GM21576 (cell line): ENCODE results near the gene DDX10.
A peak's percentile ranks its signal among the peaks of the same experiment; 100 is the strongest.

ENCODE experiments used
- ATAC-seq: cut with Tn5 transposase; IDR thresholded peaks from one replicate; pipeline ENCODE4 v1.9.1; 2021; ENCODE audit warnings: mild to moderate bottlenecking, moderate library complexity; ENCODE audit not compliant: unreplicated experiment

DDX10 gene

DNA sequence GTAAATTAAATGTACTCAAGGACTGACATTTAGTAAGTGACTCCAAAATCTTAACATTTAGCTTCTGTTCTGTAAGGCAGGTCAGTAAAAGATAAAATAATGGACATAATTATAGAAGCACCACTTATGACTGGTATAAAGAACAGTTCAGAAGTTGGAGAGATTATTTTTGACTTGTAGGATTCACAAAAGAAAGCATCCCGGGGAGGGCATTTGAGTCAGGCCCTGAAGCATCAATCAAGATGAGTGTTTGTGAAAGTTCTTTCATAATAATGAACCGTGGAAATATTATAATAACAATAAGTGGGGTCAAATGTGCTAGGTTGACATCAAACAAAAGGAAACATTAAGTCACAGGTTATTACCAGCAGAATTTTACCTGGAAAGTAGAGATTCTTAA lies 201.9 kb downstream of the DDX10 start:
- ATAC-seq: no peak

- ATAC-seq: no peak
Observed at GRCh38 chr11:108870373-108871020, 205.6 kb downstream of the DDX10 start.

GRCh38 chr11:108871152-108871551 lies 206.3 kb downstream of the DDX10 start:
- ATAC-seq: no peak

DNA sequence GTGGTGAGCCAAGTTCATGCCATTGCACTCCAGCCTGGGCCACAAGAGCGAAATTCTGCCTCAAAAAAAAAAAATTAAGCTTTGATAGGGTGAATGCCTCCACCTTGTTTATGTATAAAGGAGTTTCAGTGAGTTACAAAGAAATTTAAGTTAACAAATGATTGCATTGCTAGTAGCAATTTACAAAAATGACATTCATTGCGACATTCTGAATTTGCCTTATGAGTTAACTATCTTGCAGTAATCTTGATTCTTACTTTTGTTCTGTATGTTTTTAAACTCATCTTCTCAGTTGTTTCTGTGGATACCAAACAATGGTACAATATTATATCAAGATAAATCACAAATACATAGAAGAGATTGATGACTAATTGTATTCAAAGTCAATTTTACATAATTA lies 207.0 kb downstream of the DDX10 start:
- no peak for ATAC-seq

GRCh38 chr11:108872781-108873291 lies 208.0 kb downstream of the DDX10 start:
- no peak for ATAC-seq

DNA sequence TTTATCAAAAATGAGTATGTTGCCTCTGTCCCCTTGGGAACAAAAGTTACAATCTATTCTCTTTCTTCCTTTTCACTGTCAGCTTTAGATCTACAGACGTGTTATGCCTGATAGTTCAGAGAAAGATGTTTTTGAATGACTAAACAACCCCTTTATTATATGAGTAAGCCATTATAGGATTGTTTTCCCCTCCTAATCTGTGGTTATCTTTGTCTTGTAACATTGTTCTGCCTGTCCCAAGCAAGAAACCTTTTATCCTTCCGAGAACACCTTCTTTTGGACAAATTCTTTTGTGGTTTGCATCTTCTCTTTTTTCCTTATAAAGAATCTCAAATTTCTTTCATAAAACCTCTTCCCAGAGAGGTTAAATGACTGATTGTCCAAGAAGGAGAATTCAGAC lies 208.4 kb downstream of the DDX10 start:
- no peak for ATAC-seq

- no peak for ATAC-seq
Observed at GRCh38 chr11:108873941-108874340, 209.1 kb downstream of the DDX10 start.

- ATAC-seq: no peak
Observed at GRCh38 chr11:108875134-108875533, 210.3 kb downstream of the DDX10 start.

GRCh38 chr11:108877178-108877577 lies 212.3 kb downstream of the DDX10 start:
- ATAC-seq: no peak

DNA sequence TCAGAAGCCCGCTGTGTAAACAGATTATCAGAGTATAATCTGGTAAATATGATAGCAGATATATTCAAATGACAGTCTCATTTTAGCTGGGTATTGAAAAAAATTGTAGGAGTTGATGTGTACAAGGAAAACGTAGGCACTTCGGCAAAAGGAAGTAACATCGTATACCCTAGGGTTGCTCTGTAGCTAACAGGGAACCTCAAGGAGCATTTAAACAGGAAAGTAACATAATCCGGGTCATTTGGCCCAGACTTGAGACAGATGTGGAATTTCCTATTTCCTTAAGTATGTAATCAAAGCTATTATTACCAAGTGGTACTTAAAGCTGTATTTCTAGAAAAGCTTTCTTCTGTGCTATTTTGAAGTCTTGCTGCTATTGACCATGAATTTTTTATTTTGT lies 215.6 kb downstream of the DDX10 start:
- ATAC-seq: no peak

DNA sequence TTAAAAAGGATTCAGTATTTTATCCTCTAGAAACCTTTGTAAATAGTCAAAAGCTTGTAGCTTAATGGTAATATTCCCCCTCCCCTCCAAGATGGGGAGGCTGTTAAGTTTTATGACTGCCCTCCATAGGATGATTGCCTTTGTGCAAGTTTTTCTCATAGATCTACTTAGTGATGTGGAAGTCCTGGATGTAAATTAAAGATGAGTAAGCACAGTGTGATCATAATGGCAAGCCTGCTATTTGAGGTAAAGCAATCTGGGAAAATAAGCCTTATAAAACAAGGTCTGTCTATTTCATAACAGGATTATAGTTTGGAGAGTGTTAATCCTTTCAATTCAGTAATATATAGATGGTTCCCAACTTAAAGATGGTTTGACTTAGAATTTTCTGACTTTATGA lies 216.3 kb downstream of the DDX10 start:
- ATAC-seq: no peak

DNA sequence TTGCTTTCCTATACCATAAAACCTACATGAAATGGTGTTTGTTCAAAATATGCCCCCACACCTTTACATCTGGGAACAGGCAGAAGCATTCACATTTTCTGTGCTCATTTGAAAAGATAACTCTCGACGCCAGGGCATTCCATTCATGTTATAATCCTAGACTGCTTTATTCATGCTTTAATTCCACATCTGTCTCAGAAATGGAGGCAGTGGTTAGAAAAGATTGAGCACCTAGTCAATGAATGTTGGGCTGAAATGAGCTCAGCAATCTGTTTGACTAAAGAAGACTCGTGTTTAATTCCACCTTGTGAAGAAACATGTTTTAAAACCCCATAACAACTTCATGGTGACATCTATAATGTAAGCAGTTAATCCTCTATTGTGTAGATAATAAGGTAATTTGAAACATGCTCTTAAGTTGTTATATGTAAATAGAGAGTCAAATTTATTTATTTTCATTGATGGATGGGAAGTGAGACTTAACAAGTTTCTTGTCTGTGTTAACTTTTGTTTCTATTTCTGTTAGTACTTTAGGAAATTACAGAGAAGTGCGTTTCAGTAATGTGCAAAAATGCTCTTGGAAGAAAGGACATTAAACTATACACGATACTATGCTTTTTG lies 217.5 kb downstream of the DDX10 start:
- ATAC-seq: no peak

DNA sequence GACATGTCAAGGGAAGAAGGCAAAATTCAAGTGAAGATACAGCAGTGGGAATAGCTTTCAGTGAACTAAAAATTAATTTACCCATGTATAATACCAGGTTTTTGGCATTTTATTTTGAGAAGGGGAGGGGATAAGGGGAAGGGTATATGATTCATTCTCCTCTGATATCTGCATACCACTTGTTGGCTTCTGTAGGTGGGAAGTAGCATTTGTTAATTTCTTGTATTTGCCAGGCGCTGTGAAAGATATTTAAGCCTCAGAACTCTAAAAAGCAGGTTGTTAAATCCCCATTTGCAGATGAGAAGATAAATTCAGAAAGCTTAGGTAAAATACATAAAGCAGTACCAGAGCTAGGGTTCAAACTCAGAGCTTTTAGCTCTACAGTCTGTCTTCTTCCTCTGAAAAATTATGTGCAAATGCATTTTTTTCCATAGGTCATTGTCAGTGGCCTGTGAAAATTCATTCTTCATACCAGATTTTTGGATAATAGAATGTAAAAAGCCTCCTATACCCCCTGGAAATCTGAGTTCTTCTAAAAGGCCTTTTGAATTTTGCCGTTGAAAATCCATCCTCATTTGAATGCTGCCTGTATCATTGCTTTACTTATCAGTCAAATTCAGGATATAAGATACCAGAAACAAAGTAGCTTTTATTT lies 221.3 kb downstream of the DDX10 start:
- no peak for ATAC-seq

DNA sequence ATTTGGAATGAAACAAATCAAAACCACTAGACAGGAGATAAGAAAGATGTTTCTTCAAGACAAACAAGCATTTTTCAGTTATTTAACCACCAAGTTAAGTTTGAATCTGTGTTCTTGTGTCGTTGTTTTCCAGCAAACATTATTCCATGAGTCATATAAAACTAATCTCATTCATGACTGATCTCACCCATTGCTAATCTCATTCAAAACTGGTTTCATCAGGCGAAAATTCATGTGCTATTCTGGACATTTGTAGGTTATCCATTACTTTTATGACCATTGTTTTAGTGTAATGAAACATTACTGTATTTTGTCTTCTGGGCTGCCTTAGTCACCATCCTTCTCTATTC lies 221.8 kb downstream of the DDX10 start:
- ATAC-seq: no peak

DNA sequence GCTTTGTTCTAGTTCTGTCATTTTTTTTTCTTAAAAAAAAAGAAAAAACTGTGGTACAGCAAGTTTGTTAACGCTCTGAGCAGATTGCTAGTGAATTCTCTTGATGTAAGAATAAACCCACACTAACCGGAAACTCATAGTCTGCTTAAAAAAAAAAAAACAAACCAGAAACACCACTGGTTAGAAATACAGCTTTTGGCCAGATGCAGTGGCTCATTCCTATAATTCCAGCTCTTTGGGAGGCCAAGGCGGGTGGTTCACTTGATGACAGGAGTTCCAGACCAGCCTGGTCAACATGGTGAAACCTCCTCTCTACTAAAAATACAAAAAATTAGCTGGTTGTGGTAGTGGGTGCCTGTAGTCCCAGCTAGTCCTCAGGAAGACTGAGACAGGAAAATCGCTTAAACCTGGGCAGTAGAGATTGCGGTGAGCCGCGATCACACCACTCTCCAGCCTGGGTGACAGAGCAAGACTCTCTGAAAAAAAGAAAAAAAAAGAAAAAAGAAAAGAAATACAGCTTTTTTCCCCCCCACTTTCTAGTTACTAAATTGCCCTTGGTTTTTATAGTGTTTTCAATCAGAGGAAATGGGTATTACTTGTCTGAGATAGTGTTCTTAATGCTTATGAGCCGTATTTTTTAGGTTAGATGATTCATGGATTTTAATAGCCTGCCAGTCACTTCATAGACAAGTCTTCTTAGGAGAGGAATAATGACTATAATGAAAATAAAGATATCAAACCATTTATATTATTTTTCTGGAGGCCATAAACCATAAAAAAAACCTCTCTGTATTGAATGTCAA lies 222.8 kb downstream of the DDX10 start:
- ATAC-seq: no peak

GRCh38 chr11:108890482-108891105 lies 225.7 kb downstream of the DDX10 start:
- no peak for ATAC-seq

DNA sequence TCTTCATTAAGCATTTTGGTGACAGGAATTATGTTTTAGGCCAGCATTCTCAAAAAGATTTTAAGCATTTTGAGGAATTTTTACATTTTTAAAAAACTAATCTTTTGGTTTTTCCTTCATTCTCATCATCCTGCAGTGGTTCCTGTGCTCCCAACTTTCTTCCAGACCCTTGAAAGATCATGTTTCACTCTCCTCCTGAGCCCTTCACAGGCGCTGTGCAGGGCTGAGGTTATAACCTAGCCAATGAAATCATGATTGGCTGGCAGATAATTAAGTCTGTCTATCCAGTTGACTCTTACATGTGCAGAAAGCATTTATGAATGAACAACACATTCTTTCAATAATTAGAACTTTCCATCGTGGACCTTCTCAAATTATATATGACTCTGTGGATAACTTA lies 226.3 kb downstream of the DDX10 start:
- ATAC-seq: no peak

GRCh38 chr11:108891909-108892511 lies 227.1 kb downstream of the DDX10 start:
- no peak for ATAC-seq

DNA sequence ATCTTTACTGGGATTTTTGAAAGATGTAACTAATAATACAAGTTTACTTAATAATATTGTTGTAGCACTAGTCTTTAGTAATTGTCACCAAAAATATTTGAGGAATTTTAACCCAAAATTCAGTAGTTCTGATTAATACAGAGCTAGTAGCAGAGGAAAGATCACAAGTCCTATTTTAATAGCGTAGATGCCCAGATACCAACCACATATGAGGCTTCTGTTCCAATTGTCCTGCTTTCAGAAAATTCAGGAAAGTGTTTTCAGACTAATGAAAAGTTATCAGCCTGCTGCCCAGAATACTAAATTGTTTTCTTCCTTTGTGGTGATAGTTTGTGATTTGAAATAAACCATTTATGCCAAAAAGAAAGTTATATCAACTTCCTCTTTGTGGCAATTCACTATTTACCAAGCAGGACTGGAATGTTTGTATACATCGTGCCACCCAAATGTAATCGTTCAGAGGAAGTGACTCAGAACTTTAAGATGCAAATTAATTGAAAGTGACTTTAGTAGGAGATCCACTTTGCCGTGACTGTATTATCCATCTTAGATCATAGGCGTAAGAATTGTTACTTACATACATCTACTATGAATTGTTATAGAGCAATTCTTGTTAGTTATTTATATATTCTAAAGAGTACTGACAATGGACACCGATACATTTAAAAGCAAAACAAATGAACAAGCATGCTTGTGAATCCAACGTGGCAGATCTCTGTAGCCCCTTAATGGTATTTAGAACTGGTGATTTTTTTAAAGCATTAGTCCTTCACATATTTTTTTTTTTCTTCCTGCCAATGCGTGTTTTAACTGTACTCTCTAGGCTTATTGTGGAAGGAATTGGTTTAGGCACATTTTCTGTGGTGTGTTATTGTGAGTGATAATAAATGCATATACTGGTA lies 231.0 kb downstream of the DDX10 start:
- ATAC-seq: peak; percentile 52

- no peak for ATAC-seq
Observed at GRCh38 chr11:108897071-108897481, 232.2 kb downstream of the DDX10 start.
